H9 (cell line): ENCODE data around the gene SLC39A1. TPM values are rescaled to one million over a fixed set of nuclear protein-coding genes. Genes with fewer than 3 reads are reported as not detected.

Experiments
- DNase-seq: peaks from one replicate; pipeline ENCODE4 v3.0.0-alpha.2; 2017
- H2AFZ ChIP-seq: one replicate; pipeline ENCODE4 v1.6.1; 2013; ENCODE audit warnings: mild to moderate bottlenecking, low read length, control low read depth, moderate library complexity
- H2AK5ac ChIP-seq: 2 replicates; pipeline ENCODE4 v1.6.1; 2013; ENCODE audit warnings: low read length, control low read depth, mixed read lengths; ENCODE audit not compliant: insufficient read length
- H2BK120ac ChIP-seq: one replicate; pipeline ENCODE4 v1.6.1; 2013; ENCODE audit warnings: low read depth, mild to moderate bottlenecking, low read length, control low read depth, inconsistent platforms; ENCODE audit not compliant: poor library complexity, severe bottlenecking
- H2BK12ac ChIP-seq: 2 replicates; pipeline ENCODE4 v1.6.1; 2013; ENCODE audit warnings: low read length, control low read depth, mixed read lengths, low read depth; ENCODE audit not compliant: insufficient read length
- H2BK15ac ChIP-seq: 2 replicates; pipeline ENCODE4 v1.6.1; 2013; ENCODE audit warnings: low read depth, low read length, control low read depth
- H2BK20ac ChIP-seq: one replicate; pipeline ENCODE4 v1.6.1; 2013; ENCODE audit warnings: low read depth, mild to moderate bottlenecking, low read length, control low read depth, inconsistent platforms; ENCODE audit not compliant: poor library complexity, severe bottlenecking
- H2BK5ac ChIP-seq: 2 replicates; pipeline ENCODE4 v1.6.1; 2013; ENCODE audit warnings: low read length, control low read depth, mixed read lengths; ENCODE audit not compliant: insufficient read length
- H3K14ac ChIP-seq: 2 replicates; pipeline ENCODE4 v1.6.1; 2013; ENCODE audit warnings: low read length, control low read depth; ENCODE audit not compliant: insufficient read depth
- H3K18ac ChIP-seq: 2 replicates; pipeline ENCODE4 v1.6.1; 2013; ENCODE audit warnings: low read depth, mild to moderate bottlenecking, mixed read lengths, low read length, control low read depth; ENCODE audit not compliant: insufficient read length
- H3K23ac ChIP-seq: 2 replicates; pipeline ENCODE4 v1.6.1; 2013; ENCODE audit warnings: low read length, control low read depth, mixed read lengths, low read depth; ENCODE audit not compliant: insufficient read length
- H3K23me2 ChIP-seq: 2 replicates; pipeline ENCODE4 v1.6.1; 2013; ENCODE audit warnings: low read depth, mild to moderate bottlenecking, mixed read lengths, low read length, control low read depth; ENCODE audit not compliant: insufficient read length, poor library complexity, severe bottlenecking
- H3K27ac ChIP-seq: 2 replicates; pipeline ENCODE4 v1.5.1; 2013; ENCODE audit warnings: low read length, control low read depth, mixed read lengths, low read depth; ENCODE audit not compliant: insufficient read length
- H3K27me3 ChIP-seq: 2 replicates; pipeline ENCODE4 v1.6.1; 2013; ENCODE audit warnings: low read length, control low read depth, inconsistent platforms; ENCODE audit not compliant: insufficient read depth
- H3K4ac ChIP-seq: 2 replicates; pipeline ENCODE4 v1.6.1; 2013; ENCODE audit warnings: low read depth, mild to moderate bottlenecking, control low read depth, inconsistent platforms, low read length, moderate library complexity
- H3K4me1 ChIP-seq: 2 replicates; pipeline ENCODE4 v1.6.1; 2013; ENCODE audit warnings: low read length, control low read depth, inconsistent platforms; ENCODE audit not compliant: insufficient read depth
- H3K4me2 ChIP-seq: 2 replicates; pipeline ENCODE4 v1.6.1; 2013; ENCODE audit warnings: low read length, control low read depth, mixed read lengths; ENCODE audit not compliant: insufficient read length, insufficient read depth
- H3K56ac ChIP-seq: 2 replicates; pipeline ENCODE4 v1.6.1; 2013; ENCODE audit warnings: low read depth, mild to moderate bottlenecking, mixed read lengths, low read length, control low read depth; ENCODE audit not compliant: insufficient read length
- H3K79me1 ChIP-seq: 2 replicates; pipeline ENCODE4 v1.6.1; 2013; ENCODE audit warnings: low read depth, mild to moderate bottlenecking, moderate library complexity, low read length, control low read depth, inconsistent platforms; ENCODE audit not compliant: insufficient read depth, poor library complexity, severe bottlenecking
- H3K79me2 ChIP-seq: 2 replicates; pipeline ENCODE4 v1.6.1; 2013; ENCODE audit warnings: low read length, control low read depth, inconsistent platforms; ENCODE audit not compliant: insufficient read depth
- H3K9ac ChIP-seq: 2 replicates; pipeline ENCODE4 v1.6.1; 2013; ENCODE audit warnings: low read length, control low read depth, mixed read lengths; ENCODE audit not compliant: insufficient read length; ENCODE audit errors: extremely low read depth
- H3K9me3 ChIP-seq: one replicate; pipeline ENCODE4 v1.6.1; 2013; ENCODE audit warnings: low read depth, low read length, inconsistent platforms; ENCODE audit not compliant: control insufficient read depth
- H3T11ph ChIP-seq: one replicate; pipeline ENCODE4 v1.6.1; 2013; ENCODE audit warnings: mild to moderate bottlenecking, low read length, control low read depth, inconsistent platforms
- H4K20me1 ChIP-seq: one replicate; pipeline ENCODE4 v1.6.1; 2013; ENCODE audit not compliant: control insufficient read depth, insufficient read length, insufficient read depth
- H4K5ac ChIP-seq: 2 replicates; pipeline ENCODE4 v1.6.1; 2013; ENCODE audit warnings: low read depth, mild to moderate bottlenecking, mixed read lengths, low read length, control low read depth; ENCODE audit not compliant: insufficient read length
- H4K8ac ChIP-seq: replicated peaks from 2 replicates; pipeline ENCODE4 v1.6.1; 2013; ENCODE audit warnings: low read length, control low read depth, mixed read lengths, low read depth; ENCODE audit not compliant: insufficient read length
- H4K91ac ChIP-seq: 2 replicates; pipeline ENCODE4 v1.6.1; 2013; ENCODE audit warnings: low read depth, mild to moderate bottlenecking, moderate library complexity, mixed read lengths, low read length, control low read depth; ENCODE audit not compliant: insufficient read length
- H3K27ac Mint-ChIP-seq, 3 experiments: 2 replicates in 2 of 3; 3 replicates in 1 of 3; pipeline ENCODE4 v1.8.0; 2020 to 2021; ENCODE audit warnings: mixed read lengths in 3 of 3, mild to moderate bottlenecking in 1 of 3, moderate library complexity in 1 of 3
- H3K27me3 Mint-ChIP-seq: 2 replicates; pipeline ENCODE4 v1.8.0; 2021; ENCODE audit warnings: low read depth, mild to moderate bottlenecking, moderate library complexity, mixed read lengths
- H3K36me3 Mint-ChIP-seq, 3 experiments: 2 replicates in 2 of 3; 3 replicates in 1 of 3; pipeline ENCODE4 v1.8.0; 2020 to 2021; ENCODE audit warnings: low read depth in 3 of 3, mixed read lengths in 3 of 3; ENCODE audit not compliant: insufficient read depth in 1 of 3
- H3K4me1 Mint-ChIP-seq, 2 experiments: 2 replicates each; pipeline ENCODE4 v1.8.0; 2020; ENCODE audit warnings: mixed read lengths in 2 of 2
- H3K4me3 Mint-ChIP-seq, 2 experiments: 2 replicates in 1 of 2; 3 replicates in 1 of 2; pipeline ENCODE4 v1.8.0; 2020 to 2021; ENCODE audit warnings: mild to moderate bottlenecking in 2 of 2, mixed read lengths in 2 of 2, moderate library complexity in 1 of 2
- H3K9me3 Mint-ChIP-seq, 2 experiments: 2 replicates in 1 of 2; 3 replicates in 1 of 2; pipeline ENCODE4 v1.8.0; 2020; ENCODE audit warnings: mild to moderate bottlenecking in 2 of 2, mixed read lengths in 2 of 2, moderate library complexity in 1 of 2
- WGBS: extraction: QIAGEN DNeasy Blood & Tissue Kit; methylation state at CpG from one replicate; pipeline ENCODE4 v1.1.7; 2013; ENCODE audit warnings: missing lambda C conversion rate, low lambda C conversion rate, mixed read lengths; ENCODE audit not compliant: insufficient read length; ENCODE audit errors: extremely low coverage; 5-methylcytosine and 5-hydroxymethylcytosine counted together
- total RNA-seq: library from RNA; stranded (reverse); gene quantifications from 2 replicates; pipeline ENCODE4 v1.2.1, GENCODE V29; 2021
- TF ChIP-seq, protein P1 (sequence below): fragments of 200-600 bp; sonication (generic); conservative IDR thresholded peaks from 3 replicates; pipeline ENCODE4 v1.8.0; 2021; ENCODE audit warnings: antibody characterized with exemption, mild to moderate bottlenecking

The SLC39A1 gene
- total RNA-seq, 1 experiment from 2014 or later: 161 TPM

DNA sequence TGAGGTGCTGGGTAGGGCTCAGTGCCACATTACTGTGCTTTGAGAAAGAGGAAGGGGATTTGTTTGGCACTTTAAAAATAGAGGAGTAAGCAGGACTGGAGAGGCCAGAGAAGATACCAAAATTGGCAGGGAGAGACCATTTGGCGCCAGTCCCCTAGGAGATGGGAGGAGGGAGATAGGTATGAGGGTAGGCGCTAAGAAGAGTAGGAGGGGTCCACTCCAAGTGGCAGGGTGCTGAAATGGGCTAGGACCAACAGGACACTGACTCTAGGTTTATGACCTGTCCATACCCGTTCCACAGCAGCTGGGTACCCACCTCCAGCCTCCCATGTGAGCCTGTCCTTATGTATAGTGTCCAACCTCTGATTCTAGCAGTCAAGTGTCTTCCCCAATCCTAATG lies 3.9 kb downstream of the SLC39A1 start:
- no peak overlapping the region for H2BK5ac ChIP-seq
- Mint-ChIP-seq H3K4me3 (peak overlapping the region; percentile 21 to 100; a peak in 4 of 5 replicates), H3K4me1 (peaks cover 42 to 50% of the 10 kb centered on the region in 2 experiments), H3K9me3 (no peaks in the 10 kb centered on the region; a peak in 1 of 5 replicates), H3K36me3 (peaks cover 25 to 37% (median 27%) of the 10 kb centered on the region in 3 experiments), H3K27me3 (no peaks in the 10 kb centered on the region), H3K27ac (peak overlapping the region; percentile 7 to 90 (median 87); a peak in 5 of 7 replicates)
- no peak overlapping the region for H2BK120ac ChIP-seq
- no peak overlapping the region for H3K23ac ChIP-seq
- no peak overlapping the region for H3K27ac ChIP-seq
- no peaks in the 10 kb centered on the region for H4K20me1 ChIP-seq
- H2AK5ac ChIP-seq: no peak overlapping the region
- H3K14ac ChIP-seq: no peak overlapping the region
- H2BK20ac ChIP-seq: no peak overlapping the region
- peak overlapping the region; percentile 6 for H3K4me2 ChIP-seq
- peaks cover 42% of the 10 kb centered on the region for H3K79me2 ChIP-seq
- TF ChIP-seq, protein P1, sequence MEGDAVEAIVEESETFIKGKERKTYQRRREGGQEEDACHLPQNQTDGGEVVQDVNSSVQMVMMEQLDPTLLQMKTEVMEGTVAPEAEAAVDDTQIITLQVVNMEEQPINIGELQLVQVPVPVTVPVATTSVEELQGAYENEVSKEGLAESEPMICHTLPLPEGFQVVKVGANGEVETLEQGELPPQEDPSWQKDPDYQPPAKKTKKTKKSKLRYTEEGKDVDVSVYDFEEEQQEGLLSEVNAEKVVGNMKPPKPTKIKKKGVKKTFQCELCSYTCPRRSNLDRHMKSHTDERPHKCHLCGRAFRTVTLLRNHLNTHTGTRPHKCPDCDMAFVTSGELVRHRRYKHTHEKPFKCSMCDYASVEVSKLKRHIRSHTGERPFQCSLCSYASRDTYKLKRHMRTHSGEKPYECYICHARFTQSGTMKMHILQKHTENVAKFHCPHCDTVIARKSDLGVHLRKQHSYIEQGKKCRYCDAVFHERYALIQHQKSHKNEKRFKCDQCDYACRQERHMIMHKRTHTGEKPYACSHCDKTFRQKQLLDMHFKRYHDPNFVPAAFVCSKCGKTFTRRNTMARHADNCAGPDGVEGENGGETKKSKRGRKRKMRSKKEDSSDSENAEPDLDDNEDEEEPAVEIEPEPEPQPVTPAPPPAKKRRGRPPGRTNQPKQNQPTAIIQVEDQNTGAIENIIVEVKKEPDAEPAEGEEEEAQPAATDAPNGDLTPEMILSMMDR: no peak
- no peak overlapping the region for H3K4ac ChIP-seq
- WGBS: no CpG with 5 or more reads among the region's 3 CpGs
- H3K9me3 ChIP-seq: no peaks in the 10 kb centered on the region
- H3K18ac ChIP-seq: no peak overlapping the region
- no peak for DNase-seq
- no peak overlapping the region for H3K56ac ChIP-seq
- peaks cover 29% of the 10 kb centered on the region for H3K23me2 ChIP-seq
- H2AFZ ChIP-seq: no peak overlapping the region
- H4K8ac ChIP-seq: no peak overlapping the region
- no peaks in the 10 kb centered on the region for H3K4me1 ChIP-seq
- no peak overlapping the region for H3T11ph ChIP-seq
- H4K5ac ChIP-seq: no peak overlapping the region
- no peak overlapping the region for H2BK12ac ChIP-seq
- H3K27me3 ChIP-seq: no peaks in the 10 kb centered on the region
- H2BK15ac ChIP-seq: no peak overlapping the region
- peaks cover 21% of the 10 kb centered on the region for H3K79me1 ChIP-seq
- H3K9ac ChIP-seq: no peak overlapping the region
- no peak overlapping the region for H4K91ac ChIP-seq
